ENCODE data around the gene ITGBL1.

ITGBL1 gene

GRCh38 chr13:101711307-101712025 lies 259.0 kb downstream of the ITGBL1 start:
- H3K9me3 ChIP-seq (ENCODE audit: control insufficient read depth, insufficient read depth, low read length): no peaks in the 10 kb centered on the region

GRCh38 chr13:101712026-101712348 lies 259.5 kb downstream of the ITGBL1 start:
- Histone ChIP-seq H3K4me1 (ENCODE audit: insufficient read depth, low read length) (0 out of 2 replicates have a peak, but pooled peaks cover 9% of the 10 kb centered on the region), H3K9me3 (ENCODE audit: control insufficient read depth, insufficient read depth, low read length) (no peaks in the 10 kb centered on the region), H3K9ac (ENCODE audit: low read depth, low read length) (no peak overlapping the region), H3K36me3 (ENCODE audit: insufficient read depth, low read length) (no peaks in the 10 kb centered on the region)

More at GRCh38 chr13:101711307-101712025, 259.0 kb downstream of the ITGBL1 start:
- no peak overlapping the region for H3K9ac ChIP-seq (ENCODE audit: low read depth, low read length)
- H3K36me3 ChIP-seq (ENCODE audit: insufficient read depth, low read length): no peaks in the 10 kb centered on the region
- 0 out of 2 replicates have a peak, but pooled peaks cover 9% of the 10 kb centered on the region for H3K4me1 ChIP-seq (ENCODE audit: insufficient read depth, low read length)

- Histone ChIP-seq H3K9ac (ENCODE audit: low read depth, low read length) (no peak overlapping the region), H3K36me3 (ENCODE audit: insufficient read depth, low read length) (no peaks in the 10 kb centered on the region), H3K4me1 (ENCODE audit: insufficient read depth, low read length) (no peaks in the 10 kb centered on the region), H3K9me3 (ENCODE audit: control insufficient read depth, insufficient read depth, low read length) (no peaks in the 10 kb centered on the region)
These were observed 261.7 kb downstream of the ITGBL1 start for GRCh38 chr13:101714195-101714594.

GRCh38 chr13:101717353-101717752 lies 264.9 kb downstream of the ITGBL1 start:
- H3K9ac ChIP-seq (ENCODE audit: low read depth, low read length): no peak overlapping the region
- H3K36me3 ChIP-seq (ENCODE audit: insufficient read depth, low read length): no peaks in the 10 kb centered on the region
- H3K9me3 ChIP-seq (ENCODE audit: control insufficient read depth, insufficient read depth, low read length): no peaks in the 10 kb centered on the region
- H3K4me1 ChIP-seq (ENCODE audit: insufficient read depth, low read length): no peaks in the 10 kb centered on the region

GRCh38 chr13:101718496-101718895 lies 266.0 kb downstream of the ITGBL1 start:
- H3K36me3 ChIP-seq (ENCODE audit: insufficient read depth, low read length): no peaks in the 10 kb centered on the region

GRCh38 chr13:101726681-101727080 lies 274.2 kb downstream of the ITGBL1 start:
- Histone ChIP-seq H3K9ac (ENCODE audit: low read depth, low read length) (no peak overlapping the region), H3K36me3 (ENCODE audit: insufficient read depth, low read length) (no peaks in the 10 kb centered on the region), H3K9me3 (ENCODE audit: control insufficient read depth, insufficient read depth, low read length) (no peaks in the 10 kb centered on the region), H3K4me1 (ENCODE audit: insufficient read depth, low read length) (no peaks in the 10 kb centered on the region)

More at GRCh38 chr13:101718496-101718895, 266.0 kb downstream of the ITGBL1 start:
- H3K9me3 ChIP-seq (ENCODE audit: control insufficient read depth, insufficient read depth, low read length): no peaks in the 10 kb centered on the region
- no peak overlapping the region for H3K9ac ChIP-seq (ENCODE audit: low read depth, low read length)
- no peaks in the 10 kb centered on the region for H3K4me1 ChIP-seq (ENCODE audit: insufficient read depth, low read length)

- Histone ChIP-seq H3K36me3 (ENCODE audit: insufficient read depth, low read length) (no peaks in the 10 kb centered on the region), H3K4me1 (ENCODE audit: insufficient read depth, low read length) (no peaks in the 10 kb centered on the region), H3K9me3 (ENCODE audit: control insufficient read depth, insufficient read depth, low read length) (no peaks in the 10 kb centered on the region), H3K9ac (ENCODE audit: low read depth, low read length) (no peak overlapping the region)
These were observed 274.6 kb downstream of the ITGBL1 start for GRCh38 chr13:101727118-101727517.

- no peaks in the 10 kb centered on the region for H3K9me3 ChIP-seq (ENCODE audit: control insufficient read depth, insufficient read depth, low read length)
- H3K4me1 ChIP-seq (ENCODE audit: insufficient read depth, low read length): no peaks in the 10 kb centered on the region
- no peak overlapping the region for H3K9ac ChIP-seq (ENCODE audit: low read depth, low read length)
- no peaks in the 10 kb centered on the region for H3K36me3 ChIP-seq (ENCODE audit: insufficient read depth, low read length)
These were observed 275.5 kb downstream of the ITGBL1 start for GRCh38 chr13:101728021-101728420.

GRCh38 chr13:101728615-101729014 lies 276.1 kb downstream of the ITGBL1 start:
- Histone ChIP-seq H3K9me3 (ENCODE audit: control insufficient read depth, insufficient read depth, low read length) (no peaks in the 10 kb centered on the region), H3K36me3 (ENCODE audit: insufficient read depth, low read length) (no peaks in the 10 kb centered on the region), H3K9ac (ENCODE audit: low read depth, low read length) (no peak overlapping the region), H3K4me1 (ENCODE audit: insufficient read depth, low read length) (no peaks in the 10 kb centered on the region)

GRCh38 chr13:101730420-101731000 lies 278.0 kb downstream of the ITGBL1 start:
- H3K9ac ChIP-seq (ENCODE audit: low read depth, low read length): no peak overlapping the region
- H3K36me3 ChIP-seq (ENCODE audit: insufficient read depth, low read length): no peaks in the 10 kb centered on the region
- H3K4me1 ChIP-seq (ENCODE audit: insufficient read depth, low read length): no peaks in the 10 kb centered on the region
- no peaks in the 10 kb centered on the region for H3K9me3 ChIP-seq (ENCODE audit: control insufficient read depth, insufficient read depth, low read length)

- Histone ChIP-seq H3K9ac (ENCODE audit: low read depth, low read length) (no peak overlapping the region), H3K36me3 (ENCODE audit: insufficient read depth, low read length) (no peaks in the 10 kb centered on the region), H3K9me3 (ENCODE audit: control insufficient read depth, insufficient read depth, low read length) (no peaks in the 10 kb centered on the region), H3K4me1 (ENCODE audit: insufficient read depth, low read length) (no peaks in the 10 kb centered on the region)
These were observed 284.1 kb downstream of the ITGBL1 start for GRCh38 chr13:101736566-101736965.

- Histone ChIP-seq H3K9ac (ENCODE audit: low read depth, low read length) (no peak overlapping the region), H3K36me3 (ENCODE audit: insufficient read depth, low read length) (no peaks in the 10 kb centered on the region), H3K4me1 (ENCODE audit: insufficient read depth, low read length) (no peaks in the 10 kb centered on the region), H3K9me3 (ENCODE audit: control insufficient read depth, insufficient read depth, low read length) (no peaks in the 10 kb centered on the region)
These were observed 285.9 kb downstream of the ITGBL1 start for GRCh38 chr13:101738336-101738735.

- no peaks in the 10 kb centered on the region for H3K4me1 ChIP-seq (ENCODE audit: insufficient read depth, low read length)
- no peaks in the 10 kb centered on the region for H3K36me3 ChIP-seq (ENCODE audit: insufficient read depth, low read length)
- no peak overlapping the region for H3K9ac ChIP-seq (ENCODE audit: low read depth, low read length)
- H3K9me3 ChIP-seq (ENCODE audit: control insufficient read depth, insufficient read depth, low read length): no peaks in the 10 kb centered on the region
These were observed 287.1 kb downstream of the ITGBL1 start for GRCh38 chr13:101739382-101740178.

- Histone ChIP-seq H3K9ac (ENCODE audit: low read depth, low read length) (no peak overlapping the region), H3K9me3 (ENCODE audit: control insufficient read depth, insufficient read depth, low read length) (no peaks in the 10 kb centered on the region), H3K4me1 (ENCODE audit: insufficient read depth, low read length) (peaks cover 3% of the 10 kb centered on the region; the same call in 1 of the 2 replicates), H3K36me3 (ENCODE audit: insufficient read depth, low read length) (no peaks in the 10 kb centered on the region)
These were observed 294.0 kb downstream of the ITGBL1 start for GRCh38 chr13:101746513-101746912.

- Histone ChIP-seq H3K9ac (ENCODE audit: low read depth, low read length) (no peak overlapping the region), H3K36me3 (ENCODE audit: insufficient read depth, low read length) (no peaks in the 10 kb centered on the region), H3K4me1 (ENCODE audit: insufficient read depth, low read length) (peaks cover 7% of the 10 kb centered on the region; the same call in 1 of the 2 replicates), H3K9me3 (ENCODE audit: control insufficient read depth, insufficient read depth, low read length) (no peaks in the 10 kb centered on the region)
These were observed 294.6 kb downstream of the ITGBL1 start for GRCh38 chr13:101747039-101747438.

All from ES-I3 (cell line).